ENCODE measurements around the gene SEC24B.

GRCh38 chr4:109574931-109575804 is 141.6 kb downstream of the SEC24B start:
- no peak for TF ChIP-seq POLR2A (IDR thresholded peaks at IDR 0.05)
- TF ChIP-seq EP300 (IDR thresholded peaks at IDR 0.05) = no peak
- TF ChIP-seq CTCF (IDR thresholded peaks at IDR 0.05) = no peak
